ENCODE results near the gene CLCNKB.
"Not testable (repeated sequence)": the region's sequence is repeated elsewhere in the genome, so short reads cannot be mapped to it uniquely, and the experiment has no call there.

Gene CLCNKB

DNA sequence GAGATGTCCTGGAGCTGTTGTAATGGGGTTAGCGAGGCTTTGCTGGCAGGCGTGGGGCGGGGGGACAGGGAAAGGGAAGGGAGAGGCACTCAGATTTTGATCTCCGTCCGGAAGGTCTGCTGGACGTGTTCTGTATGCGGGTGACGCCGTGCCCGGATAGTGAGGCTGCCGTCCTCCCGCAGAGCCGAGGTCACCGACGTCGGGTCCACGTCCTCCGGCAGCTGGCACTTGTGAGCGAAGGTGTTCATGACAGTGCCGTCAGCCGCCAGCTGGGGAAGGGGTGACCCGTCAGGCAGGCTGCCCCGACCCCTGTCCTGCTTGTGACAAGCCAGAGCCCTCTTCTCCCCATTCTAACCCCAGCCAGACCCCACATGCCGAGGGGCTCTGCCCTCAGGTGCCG lies 28.1 kb upstream of the CLCNKB start:
- DNase-seq (ENCODE audit: low read depth, low spot score), result no peak

DNA sequence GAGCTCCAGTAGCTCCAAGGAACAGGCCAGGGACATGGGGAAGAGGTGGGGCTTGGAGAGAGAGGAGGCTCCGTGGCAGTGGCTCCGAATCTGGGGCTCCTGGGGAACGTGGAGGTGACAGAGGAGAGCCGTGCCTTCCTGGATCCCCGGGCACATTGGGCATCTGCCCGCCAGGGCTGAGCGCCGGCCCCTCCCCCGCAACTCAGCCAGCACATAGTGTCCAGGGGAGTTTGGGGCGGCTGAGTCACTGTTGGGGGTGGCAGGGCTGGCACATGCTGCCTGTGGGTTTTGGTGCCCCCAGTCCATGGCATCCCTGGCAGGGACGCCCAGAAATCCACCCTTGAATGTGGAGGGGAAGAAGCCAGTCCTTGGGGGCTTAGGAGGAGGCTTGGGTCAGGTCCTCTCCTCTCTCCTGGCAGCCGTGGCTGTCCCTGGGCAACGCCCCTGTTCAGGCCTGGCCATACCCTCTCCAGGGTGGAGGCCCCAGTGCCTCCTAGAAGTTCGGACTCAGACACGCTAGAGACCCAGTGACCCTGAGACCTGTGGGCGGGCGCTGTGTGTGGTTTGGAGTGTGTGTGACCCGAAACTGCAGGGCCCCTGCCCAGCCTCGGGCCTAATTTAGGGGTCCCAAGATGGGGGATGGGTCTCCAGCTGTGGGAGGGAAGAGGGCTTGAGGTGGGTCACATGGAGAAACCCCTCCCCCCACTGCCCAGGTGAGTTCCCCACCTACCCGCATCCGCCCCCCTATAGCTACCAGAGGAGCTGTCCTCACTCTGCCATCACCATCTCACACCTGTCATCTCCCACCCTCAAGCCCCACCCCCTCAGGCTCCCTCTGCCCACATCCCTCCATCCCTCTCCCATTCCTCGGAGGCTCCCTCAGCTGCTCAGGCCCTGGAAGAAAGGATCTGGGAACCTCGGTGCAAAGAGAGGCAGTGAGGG lies 27.4 kb upstream of the CLCNKB start:
- DNase-seq (ENCODE audit: low read depth, low spot score), result no peak

DNA sequence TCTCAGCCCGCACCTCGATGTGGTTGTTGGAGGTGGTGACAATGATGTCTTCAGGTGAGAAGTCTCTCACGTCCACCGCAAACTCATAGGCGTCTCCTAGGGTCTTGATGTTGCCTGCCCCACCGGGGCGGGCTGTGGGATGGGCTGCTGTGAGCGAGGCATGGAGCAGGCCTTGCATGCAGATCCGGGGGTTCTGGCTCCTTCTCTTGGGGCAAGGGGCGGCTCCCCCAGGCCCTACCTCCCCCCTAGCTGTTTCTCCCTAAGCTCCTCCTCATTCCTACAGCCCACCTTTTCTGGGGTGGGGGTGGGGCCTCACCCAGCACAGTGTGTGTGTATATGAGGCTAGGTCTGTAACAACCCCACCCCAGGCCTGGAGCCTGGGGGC lies 26.5 kb upstream of the CLCNKB start:
- DNase-seq (ENCODE audit: low read depth, low spot score), result no peak

DNA sequence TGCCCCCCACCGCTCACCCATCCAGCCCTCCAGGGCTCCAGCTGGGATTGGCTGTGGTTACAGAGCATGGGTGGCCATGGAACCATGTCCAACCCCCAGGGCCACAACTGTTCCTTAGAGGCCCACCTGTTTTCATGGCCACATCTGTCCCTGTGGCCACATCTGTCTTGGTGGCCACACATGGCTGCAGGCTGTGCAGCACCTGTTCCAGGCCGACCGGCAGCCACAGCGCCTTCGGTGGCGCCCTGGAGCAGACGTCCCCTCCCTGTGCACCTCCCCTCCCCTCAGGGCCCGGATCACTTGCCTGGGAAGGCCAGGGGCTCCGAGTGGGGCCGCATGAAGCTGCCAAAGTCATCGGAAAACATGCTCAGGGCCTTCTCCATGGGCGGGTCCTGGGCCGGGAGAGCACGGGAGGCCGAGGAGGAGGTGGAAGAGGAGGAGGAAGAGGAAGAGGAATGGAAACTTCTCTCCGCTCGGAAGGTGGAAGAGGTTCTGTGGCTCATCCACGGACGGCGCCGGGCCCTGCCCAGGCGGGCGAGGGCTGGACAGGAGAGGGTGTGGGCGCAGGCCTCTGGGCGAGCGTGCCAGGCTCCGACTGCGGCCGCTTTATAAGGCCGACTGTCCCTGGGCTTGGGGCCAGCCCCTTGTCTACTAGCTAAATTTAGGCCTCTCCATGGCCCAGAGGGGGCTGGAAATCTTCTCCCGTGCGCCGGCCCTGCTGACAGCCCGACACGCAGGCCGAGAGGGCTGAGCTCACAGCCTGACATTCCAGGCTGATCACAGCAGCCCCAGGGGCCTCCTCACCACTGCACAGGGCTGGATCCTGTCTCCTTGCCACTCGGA lies 25.9 kb upstream of the CLCNKB start, which contains the start of gene HSPB7:
TSS of gene HSPB7 (minus strand) at position 583 of the 843 bp plus-strand sequence. CDS start at position 503, 80 bp downstream.
- no peak for DNase-seq (ENCODE audit: low read depth, low spot score)

DNA sequence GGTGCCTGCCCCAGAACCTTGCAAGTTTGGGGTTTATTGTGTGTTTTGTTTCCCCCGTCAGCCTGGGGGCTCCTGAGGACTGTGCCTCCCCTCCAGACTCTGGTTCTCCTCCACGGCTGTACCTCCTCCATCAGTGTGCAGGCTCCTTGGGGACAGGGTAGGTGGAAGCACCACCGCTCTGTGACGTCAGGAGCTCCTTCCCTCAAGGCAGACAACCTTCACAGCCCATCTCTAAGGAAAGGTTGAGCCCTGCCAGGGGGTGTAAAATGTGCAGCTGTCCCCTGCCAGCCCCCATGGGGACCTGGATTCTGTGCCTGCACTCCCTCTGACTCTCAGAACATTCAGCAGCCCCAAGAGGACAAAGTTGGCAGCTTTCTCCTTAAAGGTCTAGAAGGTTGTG lies 25.3 kb upstream of the CLCNKB start:
- no peak for DNase-seq (ENCODE audit: low read depth, low spot score)

DNA sequence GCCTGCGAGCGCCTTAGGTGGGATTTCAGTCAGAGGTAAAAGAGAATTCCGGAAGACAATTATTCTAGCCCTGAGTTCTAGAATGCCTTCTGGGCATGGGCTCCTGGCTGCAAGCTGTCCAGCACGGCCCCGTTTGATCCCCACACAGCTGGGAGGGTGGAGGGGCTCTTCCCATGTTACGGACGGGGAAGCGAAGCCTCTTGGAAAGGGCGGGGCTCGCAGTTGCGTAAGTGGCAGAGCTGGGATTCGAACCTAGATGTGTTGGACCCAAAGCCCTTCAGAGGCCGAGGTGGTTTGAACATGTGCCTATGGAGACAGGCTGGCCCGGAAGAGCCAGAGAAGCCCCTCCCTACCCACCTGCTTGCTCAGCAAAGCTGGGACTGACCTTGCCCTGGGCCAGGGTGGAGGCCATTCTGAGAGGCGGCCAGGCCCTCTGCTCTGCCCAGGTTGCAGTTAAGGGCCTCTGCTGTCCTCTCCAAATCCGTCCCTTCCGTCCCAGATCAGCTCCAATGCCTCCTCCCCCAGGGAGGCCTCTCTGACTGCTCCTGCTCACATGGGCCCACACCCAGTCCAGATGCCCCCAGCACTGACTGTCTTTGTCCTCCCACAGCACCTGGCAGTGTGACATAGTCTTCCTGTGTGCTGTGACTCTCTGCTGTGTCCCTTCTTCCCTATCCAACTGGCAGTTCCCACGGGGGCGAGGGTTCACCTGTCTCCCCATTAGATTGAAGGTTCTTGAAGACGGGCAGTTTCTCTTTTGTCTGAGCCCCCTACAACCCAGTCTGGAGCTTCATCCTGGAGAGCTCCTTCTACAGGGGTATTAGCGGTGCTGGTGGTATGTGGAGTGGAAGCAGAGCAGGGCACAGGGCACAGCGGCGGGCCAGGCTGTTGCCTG lies 24.6 kb upstream of the CLCNKB start:
- DNase-seq (ENCODE audit: low read depth, low spot score), result no peak

DNA sequence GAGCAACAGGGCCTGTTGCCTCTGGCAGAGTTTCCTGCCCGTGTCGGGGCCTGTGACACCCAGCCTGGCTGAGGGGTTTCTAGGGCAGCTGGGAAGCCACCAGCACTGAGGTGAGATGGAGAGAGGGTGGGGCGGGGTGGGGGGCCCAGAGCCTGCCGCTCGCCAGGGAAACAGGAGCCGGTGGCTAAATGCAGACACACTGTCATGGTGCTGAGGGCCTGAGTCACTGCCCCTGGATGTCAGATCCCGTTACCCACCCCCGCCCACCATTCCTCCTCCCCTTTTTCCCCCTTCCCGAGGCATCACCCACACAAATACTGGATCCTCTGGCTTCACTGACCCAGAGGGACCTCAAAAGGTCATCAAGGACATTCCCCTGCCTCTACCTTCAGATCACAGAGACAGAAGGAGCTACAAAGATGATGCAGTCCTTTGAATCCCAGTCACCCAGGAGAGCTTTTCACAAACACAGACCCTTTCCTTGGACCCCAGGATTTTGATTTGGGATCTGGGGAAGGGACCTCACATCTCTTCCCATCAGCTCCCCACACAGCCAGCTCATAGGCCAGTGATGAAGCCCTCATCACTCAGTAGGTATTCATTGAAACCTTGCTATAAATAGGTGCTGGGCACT lies 23.8 kb upstream of the CLCNKB start:
- DNase-seq (ENCODE audit: low read depth, low spot score), result no peak

DNA sequence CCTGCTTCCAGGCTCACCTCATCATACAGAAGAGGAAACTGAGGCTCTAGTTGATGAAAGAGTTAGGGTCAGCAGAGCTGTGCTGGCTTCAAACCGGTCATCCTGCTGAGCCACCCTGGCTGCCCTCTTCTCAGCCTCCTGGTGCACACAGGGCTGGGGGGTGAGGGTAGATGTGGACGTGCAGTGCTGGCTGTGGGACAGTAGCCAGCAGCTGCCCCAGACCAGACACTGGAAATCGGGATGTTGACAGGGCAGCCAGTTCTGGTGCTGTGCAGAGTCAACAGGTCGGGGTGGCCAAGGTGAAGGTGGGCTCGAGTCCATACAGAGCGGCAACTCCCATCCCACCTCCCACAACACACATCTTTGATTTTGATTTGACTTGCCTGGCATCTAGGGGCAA lies 23.3 kb upstream of the CLCNKB start:
- DNase-seq (ENCODE audit: low read depth, low spot score), result no peak

DNA sequence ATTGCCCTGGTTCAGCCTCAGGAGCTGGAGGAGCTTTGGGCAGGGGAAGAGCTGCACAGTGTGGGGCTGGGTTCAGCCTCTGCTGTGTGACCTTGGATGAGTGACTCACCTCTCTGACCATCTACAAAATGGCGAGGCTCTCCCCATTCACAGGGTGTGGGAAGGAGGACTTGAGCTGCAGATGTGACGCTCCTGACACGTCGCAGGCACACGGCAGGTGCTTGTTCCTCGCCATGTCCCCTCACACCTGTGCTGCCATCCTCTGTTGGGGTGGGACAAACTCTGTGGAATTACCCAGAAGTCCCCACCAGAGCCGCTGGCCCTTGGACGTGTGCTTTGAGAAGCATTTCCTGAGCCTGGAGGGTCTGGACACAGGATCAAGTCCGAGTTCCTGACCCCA lies 22.7 kb upstream of the CLCNKB start:
- DNase-seq (ENCODE audit: low read depth, low spot score), result not testable (repeated sequence)

DNA sequence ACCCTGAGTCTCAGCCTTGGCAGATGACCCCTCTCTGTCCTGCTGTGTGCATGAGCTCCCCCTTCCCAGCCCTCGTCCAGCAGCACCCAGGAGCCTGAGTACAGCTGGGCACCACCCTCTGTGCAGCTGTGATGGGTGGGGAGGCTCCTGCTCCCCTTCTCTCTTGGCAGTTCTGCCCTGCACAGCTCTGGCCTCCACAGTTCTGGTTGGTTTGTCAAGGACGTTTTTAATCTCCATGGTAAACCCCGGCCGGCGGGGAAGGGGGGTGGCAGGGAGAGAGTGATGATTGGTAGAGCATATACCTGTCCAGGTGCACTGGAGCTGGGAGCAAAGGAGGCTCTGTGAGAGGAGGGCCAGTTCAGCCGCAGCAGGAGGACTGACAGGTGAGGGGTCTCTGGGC lies 21.9 kb upstream of the CLCNKB start, which contains the start of gene CLCNKA:
TSS of gene CLCNKA (plus strand) at position 356 of the 400 bp plus-strand sequence. CDS start 584 bp downstream, outside the sequence.
- DNase-seq (ENCODE audit: low read depth, low spot score), result no peak

DNA sequence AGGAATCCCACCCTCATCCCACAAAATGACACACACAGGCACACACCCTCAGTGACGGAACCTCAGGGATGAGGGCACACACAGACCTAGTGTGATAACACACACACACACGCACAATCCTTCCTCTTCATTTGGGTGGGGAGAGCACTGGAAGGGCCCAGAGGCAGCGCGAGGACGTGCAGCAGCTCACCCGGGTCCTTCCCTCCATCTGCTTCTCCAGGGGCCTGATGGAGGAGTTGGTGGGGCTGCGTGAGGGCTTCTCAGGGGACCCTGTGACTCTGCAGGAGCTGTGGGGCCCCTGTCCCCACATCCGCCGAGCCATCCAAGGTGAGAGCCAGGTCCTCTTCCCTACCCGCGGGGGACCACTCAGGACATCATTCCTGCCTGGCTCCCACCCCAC lies 21.2 kb upstream of the CLCNKB start:
- no peak for DNase-seq (ENCODE audit: low read depth, low spot score)

DNA sequence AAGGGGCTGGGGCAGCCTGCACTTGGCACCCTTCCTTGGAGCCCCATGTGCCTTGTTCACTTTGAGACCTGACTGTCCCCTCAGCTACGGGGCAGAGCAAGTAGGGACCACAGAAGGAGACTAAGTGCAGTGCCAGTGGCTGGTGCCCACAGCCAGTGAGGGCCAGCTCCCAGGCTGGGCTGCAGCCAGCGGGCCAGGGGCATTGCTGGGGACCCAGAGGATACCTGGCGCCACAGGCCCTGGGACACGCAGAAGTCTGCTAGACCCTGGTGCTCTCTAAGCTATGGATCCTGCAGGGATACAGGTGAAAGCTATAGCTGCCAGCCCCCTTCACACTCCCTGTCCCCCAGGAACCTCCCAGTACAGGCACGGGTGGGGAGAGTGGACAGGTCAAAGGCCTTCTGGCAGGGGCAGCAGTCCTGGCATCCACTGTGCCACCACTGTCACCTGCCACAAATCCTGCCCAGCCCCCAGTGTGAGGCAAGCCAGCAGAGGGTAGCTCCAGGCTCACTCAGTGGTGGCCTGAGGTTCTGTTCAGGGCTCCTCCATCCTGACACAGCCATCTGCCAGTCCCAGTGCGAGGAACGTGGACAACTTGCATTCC lies 20.4 kb upstream of the CLCNKB start:
- no peak for DNase-seq (ENCODE audit: low read depth, low spot score)

DNA sequence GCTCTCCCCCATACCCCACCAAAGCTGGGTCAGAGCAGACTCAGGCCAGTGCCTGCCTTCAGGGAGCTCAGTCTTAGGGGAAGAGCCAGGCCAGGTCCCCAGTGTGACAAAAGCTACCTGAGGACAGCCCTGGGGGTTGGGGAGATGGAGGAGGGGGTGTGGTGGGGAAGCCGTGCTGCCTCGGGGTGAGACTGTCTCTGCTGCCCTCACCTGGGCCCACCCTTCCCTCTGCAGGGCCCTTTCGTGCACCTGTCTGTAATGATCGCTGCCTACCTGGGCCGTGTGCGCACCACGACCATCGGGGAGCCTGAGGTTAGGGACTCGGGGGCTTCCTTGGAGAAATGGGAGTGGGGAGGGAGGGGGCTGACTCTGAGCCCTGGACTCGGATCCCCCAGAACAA lies 17.3 kb upstream of the CLCNKB start:
- not testable (repeated sequence) for DNase-seq (ENCODE audit: low read depth, low spot score)

DNA sequence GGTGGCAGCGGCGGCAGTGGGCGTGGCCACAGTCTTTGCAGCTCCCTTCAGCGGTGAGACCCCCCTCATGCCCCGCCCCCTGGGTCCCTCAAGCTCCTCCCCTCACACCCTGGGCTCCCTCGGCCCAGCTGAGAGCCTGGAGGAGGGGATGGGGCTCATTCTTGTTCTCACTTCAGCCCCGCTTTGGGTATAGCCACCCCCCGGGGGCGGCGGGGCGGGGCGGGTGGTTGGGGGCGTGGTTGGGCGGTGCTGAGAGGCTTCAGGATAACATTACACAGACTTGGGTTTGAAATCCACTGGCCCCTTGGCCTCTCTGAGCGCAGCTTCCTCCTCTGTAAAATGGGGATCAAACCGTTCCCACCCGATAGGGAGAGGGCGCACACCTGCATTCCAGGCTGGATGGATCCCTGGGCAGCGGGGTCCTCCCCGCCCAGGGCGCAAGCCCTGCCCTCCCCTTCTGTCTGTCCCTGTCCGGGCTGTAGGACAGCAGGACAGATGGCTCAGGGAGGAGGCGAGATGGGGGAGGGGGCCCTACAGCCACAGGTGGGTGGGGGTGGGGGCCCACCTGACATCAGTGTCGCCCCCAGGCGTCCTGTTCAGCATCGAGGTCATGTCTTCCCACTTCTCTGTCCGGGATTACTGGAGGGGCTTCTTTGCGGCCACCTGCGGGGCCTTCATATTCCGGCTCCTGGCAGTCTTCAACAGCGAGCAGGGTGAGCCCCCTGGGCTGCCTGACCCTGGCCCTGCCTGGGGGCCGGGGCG lies 16.7 kb upstream of the CLCNKB start:
- DNase-seq (ENCODE audit: low read depth, low spot score), result no peak

DNA sequence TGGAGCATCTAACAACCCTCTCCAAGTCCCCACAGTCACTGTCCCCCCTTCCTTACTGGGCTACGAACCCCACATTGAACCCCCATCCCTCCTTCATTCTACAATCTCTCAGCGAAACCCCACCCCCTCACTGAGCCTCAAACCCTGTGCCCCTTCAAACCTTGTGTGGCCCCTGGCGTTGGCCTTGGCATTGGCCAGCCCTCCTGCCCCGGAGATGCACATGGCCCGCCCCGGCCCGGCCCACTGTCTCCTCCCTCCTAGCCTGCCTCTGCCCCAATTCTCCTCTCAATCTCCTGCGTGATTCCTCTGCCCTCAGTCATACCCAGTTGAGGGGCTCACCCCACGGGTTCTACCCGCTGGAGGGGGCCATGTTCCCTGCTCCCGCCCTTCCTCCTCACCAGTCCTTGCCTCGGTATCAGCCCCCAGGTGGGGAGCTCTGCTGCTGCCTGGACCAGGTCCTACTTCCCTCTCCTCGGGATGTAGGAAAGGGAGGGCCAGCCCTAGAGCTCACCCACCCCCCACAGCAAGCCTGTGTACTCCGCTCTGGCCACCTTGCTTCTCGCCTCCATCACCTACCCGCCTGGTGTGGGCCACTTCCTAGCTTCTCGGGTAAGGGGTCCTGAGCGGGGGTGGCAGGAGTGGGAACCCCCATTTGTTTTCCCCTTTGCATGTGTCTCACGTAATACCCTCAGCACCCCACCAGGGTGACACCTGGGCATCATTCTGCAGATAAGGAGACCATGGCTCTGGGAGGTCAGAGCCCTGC lies 15.2 kb upstream of the CLCNKB start:
- DNase-seq (ENCODE audit: low read depth, low spot score), result no peak

DNA sequence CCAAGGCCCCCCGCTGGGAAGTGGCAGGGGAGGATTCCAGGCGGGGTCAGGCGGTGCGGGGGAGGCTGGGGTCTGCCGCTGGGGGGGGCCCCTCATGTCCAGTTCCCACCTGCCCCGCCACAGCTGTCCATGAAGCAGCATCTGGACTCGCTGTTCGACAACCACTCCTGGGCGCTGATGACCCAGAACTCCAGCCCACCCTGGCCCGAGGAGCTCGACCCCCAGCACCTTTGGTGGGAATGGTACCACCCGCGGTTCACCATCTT lies 14.6 kb upstream of the CLCNKB start:
- not testable (repeated sequence) for DNase-seq (ENCODE audit: low read depth, low spot score)

DNA sequence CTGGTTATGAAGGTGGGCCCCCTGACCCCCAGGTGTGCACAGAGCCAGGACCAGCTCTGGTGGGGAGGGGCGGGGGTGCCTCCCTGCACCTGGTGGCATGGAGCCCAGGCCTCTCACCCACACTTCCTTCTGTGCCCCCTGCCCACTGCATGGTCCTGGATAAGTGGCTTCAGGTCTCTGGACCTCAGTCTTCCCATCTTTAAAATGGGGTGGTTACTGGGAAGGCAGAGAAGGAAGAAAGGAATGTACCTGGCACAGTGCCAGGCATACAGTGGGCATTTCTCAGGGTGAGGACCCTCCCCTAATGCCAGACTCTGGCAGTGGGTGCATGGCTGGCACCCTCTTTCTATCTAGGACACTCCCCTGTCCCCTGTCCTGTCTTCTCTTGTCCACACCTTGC lies 14.3 kb upstream of the CLCNKB start:
- no peak for DNase-seq (ENCODE audit: low read depth, low spot score)

DNA sequence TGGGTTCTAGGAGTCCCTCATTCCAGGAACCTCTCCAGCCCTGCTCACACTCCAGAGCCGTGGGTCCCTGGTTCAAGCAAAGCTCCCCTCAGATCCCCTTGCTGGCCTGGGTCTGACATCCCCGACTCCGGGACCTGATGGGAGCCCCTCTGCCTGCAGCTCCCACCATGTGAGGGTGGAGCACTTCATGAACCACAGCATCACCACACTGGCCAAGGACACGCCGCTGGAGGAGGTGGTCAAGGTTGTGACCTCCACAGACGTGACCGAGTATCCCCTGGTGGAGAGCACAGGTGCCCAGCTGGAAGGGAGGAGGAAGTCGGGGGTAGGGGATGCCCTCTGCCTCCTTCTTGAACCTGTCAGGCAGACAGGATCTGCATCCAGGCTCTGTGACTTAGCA lies 12.0 kb upstream of the CLCNKB start:
- no peak for DNase-seq (ENCODE audit: low read depth, low spot score)

DNA sequence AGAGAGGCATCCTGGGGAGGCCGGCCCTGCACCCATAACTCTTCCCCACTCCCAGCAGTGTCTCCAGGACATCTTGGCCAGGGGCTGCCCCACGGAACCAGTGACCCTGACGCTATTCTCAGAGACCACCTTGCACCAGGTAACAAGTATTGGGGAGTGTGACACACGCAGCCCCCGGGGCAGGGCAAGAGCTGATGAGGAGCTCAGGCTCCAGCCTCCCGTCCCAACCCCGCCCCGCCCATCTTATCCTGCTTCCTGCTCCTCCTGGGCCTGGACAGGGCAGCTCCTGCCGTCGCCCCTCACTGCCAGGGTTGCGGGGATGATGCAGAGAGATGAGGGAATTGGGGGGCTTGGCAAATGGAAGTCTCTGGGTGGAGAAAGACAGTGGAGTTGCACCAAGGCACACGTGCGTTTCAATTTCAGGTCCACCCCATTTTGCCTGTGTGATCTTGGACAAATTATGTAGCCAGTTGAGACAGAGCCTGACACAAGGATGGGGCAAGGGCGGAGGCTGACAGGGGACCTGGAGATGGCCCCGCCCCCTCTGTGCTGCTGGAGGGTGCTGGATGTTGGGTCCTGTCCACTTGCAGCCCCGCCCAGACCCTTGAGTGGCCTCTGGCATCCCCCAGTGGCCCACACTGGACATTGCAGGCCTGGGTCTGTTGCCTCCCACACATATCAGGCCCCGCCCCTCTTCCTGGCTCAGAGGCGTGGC lies 11.0 kb upstream of the CLCNKB start:
- peak; percentile 67 for DNase-seq (ENCODE audit: low read depth, low spot score)

Data from smooth muscle cell of the brain vasculature (primary cell).